C4-2B (cell line): ENCODE data around the gene AGBL4.

Experiments
- ZFX ChIP-seq: fragments of 450-650 bp; IDR thresholded peaks from 2 replicates; pipeline ENCODE4 v1.6.1; 2017
- TF ChIP-seq, protein P1 (sequence below): fragments of 450-650 bp; conservative IDR thresholded peaks from 2 replicates; pipeline ENCODE4 v1.5.1; 2017; ENCODE audit warnings: mild to moderate bottlenecking

DNA sequence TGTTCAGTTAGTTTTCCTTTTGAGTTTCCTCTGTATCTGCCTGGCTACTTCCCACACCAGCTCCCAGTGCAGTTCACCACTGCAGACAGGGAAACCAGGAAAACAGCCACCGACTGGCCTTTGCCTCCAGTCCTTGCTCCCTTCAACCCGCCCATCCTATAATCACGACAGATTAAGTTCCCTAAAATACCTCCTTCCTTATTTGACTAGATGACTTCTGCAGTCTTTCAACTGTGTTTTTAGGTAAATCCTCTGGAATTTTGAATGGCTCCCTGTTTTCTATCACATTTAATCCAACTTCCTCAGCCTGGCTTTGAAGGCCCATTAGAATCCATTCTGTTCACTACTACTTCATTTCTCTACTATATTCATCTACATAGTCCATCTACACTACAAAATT is 1284.7 kb downstream of the AGBL4 start:
- TF ChIP-seq, protein P1, sequence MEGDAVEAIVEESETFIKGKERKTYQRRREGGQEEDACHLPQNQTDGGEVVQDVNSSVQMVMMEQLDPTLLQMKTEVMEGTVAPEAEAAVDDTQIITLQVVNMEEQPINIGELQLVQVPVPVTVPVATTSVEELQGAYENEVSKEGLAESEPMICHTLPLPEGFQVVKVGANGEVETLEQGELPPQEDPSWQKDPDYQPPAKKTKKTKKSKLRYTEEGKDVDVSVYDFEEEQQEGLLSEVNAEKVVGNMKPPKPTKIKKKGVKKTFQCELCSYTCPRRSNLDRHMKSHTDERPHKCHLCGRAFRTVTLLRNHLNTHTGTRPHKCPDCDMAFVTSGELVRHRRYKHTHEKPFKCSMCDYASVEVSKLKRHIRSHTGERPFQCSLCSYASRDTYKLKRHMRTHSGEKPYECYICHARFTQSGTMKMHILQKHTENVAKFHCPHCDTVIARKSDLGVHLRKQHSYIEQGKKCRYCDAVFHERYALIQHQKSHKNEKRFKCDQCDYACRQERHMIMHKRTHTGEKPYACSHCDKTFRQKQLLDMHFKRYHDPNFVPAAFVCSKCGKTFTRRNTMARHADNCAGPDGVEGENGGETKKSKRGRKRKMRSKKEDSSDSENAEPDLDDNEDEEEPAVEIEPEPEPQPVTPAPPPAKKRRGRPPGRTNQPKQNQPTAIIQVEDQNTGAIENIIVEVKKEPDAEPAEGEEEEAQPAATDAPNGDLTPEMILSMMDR, result no peak
- TF ChIP-seq ZFX, result no peak
